MG63 (cell line): ENCODE results near the gene SDHB. TPM values are rescaled to one million over a fixed set of nuclear protein-coding genes. Genes with fewer than 3 reads are reported as not detected.

Experiments used
- DNase-seq: peaks from one replicate; pipeline ENCODE4 v3.0.0-alpha.2; 2020
- H3K27me3 ChIP-seq: fragments of 250-450 bp; sonication (Bioruptor Pico); 2 replicates; pipeline ENCODE4 v1.5.1; 2020; ENCODE audit warnings: mild to moderate bottlenecking, moderate library complexity
- H3K36me3 ChIP-seq: fragments of 250-450 bp; sonication (Bioruptor Pico); 2 replicates; pipeline ENCODE4 v1.5.1; 2020; ENCODE audit warnings: mild to moderate bottlenecking, moderate library complexity
- H3K4me3 ChIP-seq: fragments of 250-450 bp; sonication (Bioruptor Pico); 2 replicates; pipeline ENCODE4 v1.5.1; 2020; ENCODE audit warnings: mild to moderate bottlenecking, moderate library complexity
- H3K9me3 ChIP-seq: fragments of 250-450 bp; sonication (Bioruptor Pico); 2 replicates; pipeline ENCODE4 v1.5.1; 2020; ENCODE audit warnings: mild to moderate bottlenecking, moderate library complexity
- total RNA-seq: library from RNA; depleted of rRNA; stranded (reverse); fragments of >200 nt; shearing (Covaris generic); gene quantifications from 2 replicates; pipeline ENCODE4 v1.2.3, GENCODE V29; 2014; ENCODE audit warnings: low replicate concordance

SDHB gene
- total RNA-seq, 1 experiment from 2014 or later, result 332 TPM

DNA sequence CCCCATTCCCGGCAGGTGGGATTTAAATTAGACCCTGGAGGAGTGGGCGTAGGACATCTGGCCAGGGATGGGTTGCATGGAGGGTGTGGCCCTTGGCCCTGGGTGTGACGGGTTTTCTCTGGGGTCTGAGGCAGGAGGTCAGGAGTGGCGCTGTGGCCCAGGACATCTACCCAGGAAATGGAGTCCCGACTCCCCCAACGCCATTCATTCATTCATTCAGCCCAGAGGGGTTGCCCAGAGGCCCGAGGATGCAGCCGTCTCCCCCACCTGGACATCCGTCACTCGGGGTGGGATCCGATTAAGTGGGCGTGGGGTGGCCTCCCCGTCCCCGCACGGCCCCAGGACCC is 42.8 kb downstream of the SDHB start:
- no peak for DNase-seq
- Histone ChIP-seq H3K4me3 (peak overlapping the region; percentile 67), H3K27me3 (no peaks in the 10 kb centered on the region)

DNA sequence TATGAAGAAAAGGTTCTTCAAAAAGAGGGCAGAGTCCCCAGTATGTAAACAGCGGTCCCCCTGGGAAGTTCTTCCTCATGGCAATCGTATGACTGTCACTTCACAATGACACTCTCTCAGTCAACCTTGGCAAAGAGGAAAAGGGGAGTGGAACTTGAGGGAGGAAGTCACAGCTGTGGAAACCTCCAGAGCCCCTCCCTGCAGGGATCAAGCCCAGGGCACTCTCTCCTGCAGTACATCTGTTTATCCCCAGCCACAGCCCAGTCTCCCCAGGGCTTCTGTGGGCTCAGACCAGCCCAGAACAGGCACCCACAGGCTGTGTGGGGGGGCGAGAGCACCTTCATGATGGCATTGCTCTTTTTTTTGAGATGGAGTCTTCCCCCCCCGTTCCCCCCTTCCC is 44.1 kb downstream of the SDHB start:
- peaks cover 10% of the 10 kb centered on the region for H3K36me3 ChIP-seq
- no peak overlapping the region for H3K4me3 ChIP-seq
- no peaks in the 10 kb centered on the region for H3K27me3 ChIP-seq
- H3K9me3 ChIP-seq, result no peaks in the 10 kb centered on the region
- DNase-seq, result no peak

More for the DNA sequence above, 42.8 kb downstream of the SDHB start:
- Histone ChIP-seq H3K36me3 (peaks cover 4% of the 10 kb centered on the region), H3K9me3 (no peaks in the 10 kb centered on the region)

DNA sequence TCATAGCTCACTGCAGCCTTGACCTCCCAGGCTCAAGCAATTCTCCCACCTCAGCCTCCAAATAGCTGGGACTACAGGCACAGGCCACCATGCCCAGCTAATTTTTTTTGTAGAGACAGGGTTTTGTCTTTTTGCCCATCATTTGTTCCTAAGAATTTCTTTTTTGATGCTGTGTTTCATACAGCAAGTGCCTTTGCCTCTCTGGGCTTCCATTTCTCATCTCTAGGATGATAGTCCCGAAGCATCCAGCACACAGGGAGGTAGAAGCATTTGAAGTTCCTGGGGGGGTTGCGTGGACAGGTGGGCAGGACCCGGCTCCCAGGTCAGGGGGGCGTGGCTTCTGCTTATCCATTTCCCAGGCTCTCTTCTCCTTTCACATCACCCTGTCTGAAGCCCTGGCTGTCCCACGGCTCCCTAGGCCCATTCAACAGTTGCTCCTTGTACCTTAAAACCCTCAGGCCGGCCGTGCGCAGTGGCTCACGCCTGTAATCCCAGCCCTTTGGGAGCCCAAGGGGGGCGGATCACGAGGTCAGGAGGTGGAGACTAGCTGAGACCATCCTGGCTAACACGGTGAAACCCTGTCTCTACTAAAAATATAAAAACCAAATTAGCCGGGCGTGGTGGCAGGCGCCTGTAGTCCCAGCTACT is 45.5 kb downstream of the SDHB start:
- Histone ChIP-seq H3K9me3 (no peaks in the 10 kb centered on the region), H3K4me3 (no peak overlapping the region), H3K36me3 (peaks cover 17% of the 10 kb centered on the region), H3K27me3 (no peaks in the 10 kb centered on the region)
- DNase-seq, result no peak

DNA sequence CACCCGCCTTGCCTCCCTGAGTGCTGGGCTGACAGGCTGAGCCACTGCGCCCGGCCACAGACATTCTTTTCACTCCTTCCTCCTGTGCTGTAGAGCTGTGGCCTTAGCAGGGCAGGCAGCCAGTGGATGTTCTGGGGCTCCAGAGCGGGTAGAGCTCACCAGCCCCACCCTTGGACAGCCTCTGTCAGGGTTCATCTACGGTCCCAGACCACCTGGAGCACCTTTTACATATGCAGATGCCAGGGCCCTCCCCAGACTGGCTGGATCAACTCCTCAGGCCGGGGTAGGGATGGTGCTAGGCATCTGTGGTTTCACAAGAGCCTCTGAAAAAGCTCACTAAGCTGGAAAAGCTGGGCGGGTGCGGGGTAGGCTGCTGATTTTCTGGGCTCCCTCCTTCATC is 46.7 kb downstream of the SDHB start:
- Histone ChIP-seq H3K36me3 (peaks cover 30% of the 10 kb centered on the region), H3K9me3 (no peaks in the 10 kb centered on the region), H3K27me3 (no peaks in the 10 kb centered on the region), H3K4me3 (no peak overlapping the region)
- DNase-seq, result no peak

DNA sequence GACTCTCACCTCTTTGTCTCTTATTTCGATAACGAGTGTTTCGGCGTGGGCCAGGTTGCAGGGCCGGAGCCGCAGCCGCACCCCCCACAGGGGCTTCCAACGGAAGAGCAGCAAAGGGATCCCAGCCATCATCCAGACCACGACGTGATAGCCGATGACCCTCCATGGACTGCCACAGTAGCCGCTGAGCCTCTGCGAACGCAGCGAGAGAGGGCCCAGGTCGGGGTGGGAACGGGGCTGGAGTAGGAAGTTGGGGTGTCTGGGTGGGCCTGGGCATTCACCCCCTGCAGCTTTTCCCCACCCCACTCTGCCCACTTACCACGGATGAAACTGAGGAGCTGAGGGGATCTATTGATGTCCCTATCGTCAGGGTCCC is 48.5 kb downstream of the SDHB start:
- H3K9me3 ChIP-seq, result no peaks in the 10 kb centered on the region
- H3K4me3 ChIP-seq, result no peak overlapping the region
- no peak for DNase-seq
- peaks cover 38% of the 10 kb centered on the region for H3K36me3 ChIP-seq
- no peaks in the 10 kb centered on the region for H3K27me3 ChIP-seq

DNA sequence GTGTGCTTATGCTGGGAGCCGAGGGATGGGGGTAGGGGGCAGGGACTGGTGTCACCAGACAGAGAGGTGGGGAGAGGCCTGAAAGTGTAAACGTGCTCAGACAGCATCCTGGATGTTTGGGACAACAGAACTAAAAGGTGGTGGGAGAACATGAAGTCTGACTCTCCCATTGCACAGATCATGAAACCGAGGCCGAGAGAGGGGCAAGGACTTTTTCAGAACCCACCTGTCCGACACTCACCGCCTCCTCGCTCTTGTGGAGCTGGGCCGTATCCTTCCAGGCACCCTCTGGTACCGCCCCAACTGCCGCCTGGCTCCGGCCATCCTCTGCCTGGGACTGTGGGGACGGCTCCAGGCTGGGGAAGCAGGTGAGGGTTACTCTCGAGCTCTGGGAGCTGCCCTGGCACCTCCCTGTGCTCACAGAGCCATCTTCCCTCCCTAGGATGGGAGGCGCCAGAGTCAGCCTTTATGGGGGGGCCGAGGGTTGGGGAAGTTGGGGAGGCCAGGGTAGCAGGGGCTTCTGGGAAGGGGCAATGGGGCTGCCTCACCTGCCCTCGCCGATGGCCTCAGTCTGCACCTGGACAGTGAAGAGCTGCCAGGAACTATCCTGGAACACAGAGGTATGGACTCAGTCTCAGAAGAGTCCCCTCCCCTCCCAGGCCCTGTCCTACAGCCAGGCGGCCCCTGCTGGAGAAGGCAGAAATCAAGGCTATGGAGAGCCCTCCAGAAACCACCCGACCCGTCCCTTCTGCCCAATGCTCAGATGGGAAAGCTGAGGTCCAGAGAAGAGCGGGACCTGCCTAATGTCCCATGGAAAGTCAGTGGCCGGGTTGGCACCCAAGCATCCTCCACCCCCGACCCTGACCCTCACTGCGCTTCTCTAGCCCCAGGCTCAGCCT is 49.1 kb downstream of the SDHB start:
- Histone ChIP-seq H3K4me3 (no peak overlapping the region), H3K9me3 (no peaks in the 10 kb centered on the region), H3K36me3 (peaks cover 36% of the 10 kb centered on the region), H3K27me3 (no peaks in the 10 kb centered on the region)
- DNase-seq, result peak; percentile 25

DNA sequence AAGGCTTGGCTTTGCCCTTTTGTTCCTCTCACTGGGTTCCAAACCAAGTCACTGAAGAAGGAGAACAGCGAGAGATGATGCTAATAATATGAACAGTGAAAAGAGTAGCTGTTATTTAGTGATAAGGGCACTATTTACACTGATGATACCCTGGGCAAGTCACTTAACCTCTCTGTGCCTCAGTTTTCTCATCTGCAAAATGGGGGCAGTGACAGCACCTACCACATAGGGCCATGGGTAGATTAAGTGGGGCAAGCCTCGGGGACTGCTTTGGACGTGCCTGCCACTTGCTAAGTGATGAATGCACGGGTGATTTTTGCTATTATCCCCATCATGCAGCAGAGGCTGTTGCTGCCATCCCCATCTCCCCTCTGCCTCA is 51.3 kb downstream of the SDHB start:
- Histone ChIP-seq H3K4me3 (no peak overlapping the region), H3K9me3 (no peaks in the 10 kb centered on the region), H3K27me3 (no peaks in the 10 kb centered on the region), H3K36me3 (peaks cover 49% of the 10 kb centered on the region)
- DNase-seq, result no peak

DNA sequence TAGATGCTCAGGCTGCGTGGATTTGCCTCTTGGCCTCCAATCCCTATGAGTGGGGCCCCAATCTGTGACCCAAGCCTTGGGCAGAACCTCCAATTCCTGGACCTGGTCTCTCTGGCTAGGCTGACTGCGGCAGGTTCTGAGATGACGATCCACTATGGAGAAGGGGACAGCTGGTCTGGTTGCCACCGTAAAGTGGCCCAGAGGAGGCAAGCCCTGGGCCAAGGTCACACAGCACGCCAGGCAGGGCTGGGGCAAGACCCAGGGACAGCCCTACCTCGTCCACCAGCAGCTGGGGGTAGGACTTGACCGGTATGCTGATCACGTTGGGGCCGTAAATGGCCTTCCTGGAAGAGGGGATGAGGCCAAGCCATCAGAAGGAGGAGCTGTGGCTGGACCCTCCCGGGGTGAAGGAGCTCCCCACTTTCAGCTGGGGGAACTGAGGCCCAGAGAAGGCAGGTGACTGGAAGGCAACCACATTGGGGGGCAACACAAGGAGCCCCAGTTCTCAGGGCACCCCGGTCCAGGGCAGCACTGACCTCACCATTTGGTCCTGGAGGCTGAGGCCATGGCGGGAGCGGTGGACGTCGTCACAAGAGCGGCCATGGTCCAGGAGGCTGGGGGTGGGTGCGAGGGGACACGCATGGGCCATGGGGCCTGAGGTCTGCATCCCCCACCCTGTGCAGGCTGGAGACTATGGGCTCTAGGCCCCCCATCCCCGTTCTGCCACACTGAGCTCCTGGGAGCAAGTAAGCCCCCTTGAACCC is 51.9 kb downstream of the SDHB start:
- Histone ChIP-seq H3K27me3 (no peaks in the 10 kb centered on the region), H3K9me3 (no peaks in the 10 kb centered on the region), H3K36me3 (peaks cover 50% of the 10 kb centered on the region), H3K4me3 (no peak overlapping the region)
- no peak for DNase-seq

DNA sequence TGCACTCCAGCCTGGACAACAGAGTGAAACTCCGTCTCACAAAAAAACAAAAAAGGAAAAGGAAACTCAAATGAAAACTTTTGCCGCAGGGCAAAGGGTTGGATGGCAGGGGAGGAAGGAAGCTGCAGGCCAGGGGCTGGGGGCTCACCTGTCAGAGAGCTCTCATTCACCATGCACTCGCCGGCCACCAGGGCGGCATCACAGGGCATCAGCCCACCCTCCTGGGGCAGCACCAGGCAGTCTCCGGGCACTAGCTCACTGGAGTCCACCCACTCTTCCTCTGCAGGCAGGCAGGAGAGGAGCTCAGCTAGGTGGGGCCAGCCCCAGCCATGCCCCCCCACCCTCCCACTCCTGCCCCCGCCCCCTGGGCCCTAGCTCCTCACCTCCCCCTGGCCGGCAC is 54.0 kb downstream of the SDHB start:
- peaks cover 52% of the 10 kb centered on the region for H3K36me3 ChIP-seq
- DNase-seq, result no peak
- H3K4me3 ChIP-seq, result no peak overlapping the region
- no peaks in the 10 kb centered on the region for H3K27me3 ChIP-seq
- no peaks in the 10 kb centered on the region for H3K9me3 ChIP-seq

DNA sequence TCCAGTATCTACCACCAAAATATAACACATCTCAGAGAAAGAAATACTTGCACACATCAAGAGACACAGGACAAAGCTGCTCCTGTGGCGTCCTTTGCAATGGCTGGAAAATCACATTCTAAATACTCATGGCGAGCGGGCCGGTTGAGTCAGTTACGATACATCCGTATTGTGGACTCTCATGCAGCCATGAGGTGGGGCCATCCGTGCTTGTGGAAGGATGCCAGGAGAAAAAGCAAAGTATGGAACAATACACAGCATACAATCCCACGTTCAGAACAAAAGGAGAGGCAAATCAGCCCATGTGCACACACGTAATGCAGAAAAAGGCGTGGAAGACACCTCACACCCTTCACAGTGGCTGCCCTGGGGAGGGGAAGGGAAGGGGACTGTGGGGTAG is 55.2 kb downstream of the SDHB start:
- H3K27me3 ChIP-seq, result no peaks in the 10 kb centered on the region
- peaks cover 43% of the 10 kb centered on the region for H3K36me3 ChIP-seq
- DNase-seq, result no peak
- H3K9me3 ChIP-seq, result no peaks in the 10 kb centered on the region
- no peak overlapping the region for H3K4me3 ChIP-seq

DNA sequence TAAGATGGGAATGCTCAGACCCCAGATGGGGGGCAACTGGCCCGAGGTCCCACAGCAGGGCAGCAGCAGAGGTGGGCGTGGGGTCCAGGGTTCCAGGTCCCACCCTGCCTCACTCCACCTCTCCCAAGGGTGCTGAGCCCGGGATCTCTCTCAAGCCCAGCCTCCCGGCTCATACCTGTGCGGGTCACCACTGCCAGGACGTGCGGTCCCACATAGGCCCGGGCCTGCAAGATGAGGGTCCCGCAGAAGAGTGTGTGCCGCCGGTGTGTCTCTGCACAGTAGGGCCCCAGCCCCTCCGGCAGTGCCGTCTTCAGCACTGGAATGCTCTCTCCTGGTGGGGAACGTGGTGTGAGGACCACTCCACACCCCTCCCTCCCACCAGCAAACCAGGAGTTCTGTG is 57.0 kb downstream of the SDHB start:
- H3K4me3 ChIP-seq, result no peak overlapping the region
- H3K36me3 ChIP-seq, result peaks cover 28% of the 10 kb centered on the region
- DNase-seq, result no peak
- H3K27me3 ChIP-seq, result no peaks in the 10 kb centered on the region
- H3K9me3 ChIP-seq, result no peaks in the 10 kb centered on the region

DNA sequence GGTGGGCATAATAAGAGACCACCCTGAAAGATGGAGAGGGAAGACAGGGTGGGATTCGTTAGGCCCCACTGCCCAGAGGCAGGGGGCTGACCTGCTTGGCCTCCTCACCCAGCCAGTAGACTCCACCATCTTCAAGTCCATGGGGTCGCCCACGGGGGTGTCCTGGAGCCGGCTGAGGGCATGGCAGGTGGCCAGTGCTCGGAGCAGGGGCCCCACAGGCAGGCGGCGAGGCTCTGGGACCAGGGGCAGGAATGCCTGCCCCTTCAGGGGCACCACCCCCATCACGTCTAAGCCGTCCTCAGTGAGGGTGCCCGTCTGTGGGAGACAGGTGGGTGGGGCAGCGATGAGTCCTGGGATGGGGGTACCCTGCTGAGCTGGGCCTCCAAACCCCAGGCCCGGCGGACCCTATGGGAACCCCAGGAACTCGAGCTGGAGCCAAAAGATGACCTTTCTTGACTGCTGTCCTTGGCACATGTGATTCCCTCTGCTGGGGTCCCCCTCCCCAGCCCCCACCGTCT is 60.3 kb downstream of the SDHB start:
- Histone ChIP-seq H3K4me3 (no peak overlapping the region), H3K27me3 (no peaks in the 10 kb centered on the region), H3K36me3 (peaks cover 17% of the 10 kb centered on the region), H3K9me3 (no peaks in the 10 kb centered on the region)
- DNase-seq, result no peak

DNA sequence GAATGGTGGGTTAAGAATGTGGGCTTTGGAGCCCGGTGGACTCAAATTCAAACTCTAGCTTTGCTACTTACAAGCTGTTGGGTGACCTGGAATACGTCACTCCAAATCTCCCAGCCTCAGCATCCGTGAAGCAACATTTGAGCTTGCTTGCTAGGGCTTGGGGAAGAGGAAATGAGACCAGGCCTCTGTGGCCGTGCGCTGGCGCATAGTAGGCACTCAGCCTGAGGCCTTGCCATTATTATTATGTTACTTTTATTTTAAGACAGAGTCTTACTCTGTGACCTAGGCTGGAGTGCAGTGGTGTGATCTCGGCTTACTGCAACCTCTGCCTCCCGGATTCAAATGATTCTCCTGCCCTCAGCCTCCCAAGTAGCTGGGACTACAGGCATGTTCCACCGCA is 61.2 kb downstream of the SDHB start:
- Histone ChIP-seq H3K4me3 (no peak overlapping the region), H3K27me3 (no peaks in the 10 kb centered on the region), H3K36me3 (peaks cover 13% of the 10 kb centered on the region), H3K9me3 (no peaks in the 10 kb centered on the region)
- DNase-seq, result no peak

DNA sequence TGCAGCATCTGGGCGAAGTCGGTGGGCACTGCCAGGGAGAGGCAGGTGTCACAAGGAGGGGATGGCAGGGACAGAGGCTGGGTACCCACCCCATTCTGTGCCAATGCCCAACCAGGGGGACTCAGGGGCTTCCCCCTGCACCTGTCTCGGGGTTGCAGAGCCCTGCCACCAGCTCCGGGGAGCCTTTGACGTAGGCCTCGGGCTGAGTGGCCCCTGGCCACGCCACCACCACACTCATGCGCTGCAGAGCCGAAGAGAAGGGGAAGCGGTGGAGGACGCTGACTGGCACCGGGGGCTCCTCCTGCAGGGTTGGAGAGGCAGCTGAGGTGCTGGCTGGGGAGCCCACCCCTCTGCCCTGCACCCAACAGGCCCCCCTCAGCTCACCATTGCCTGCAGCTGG is 61.7 kb downstream of the SDHB start:
- H3K36me3 ChIP-seq, result peaks cover 11% of the 10 kb centered on the region
- no peak for DNase-seq
- H3K4me3 ChIP-seq, result no peak overlapping the region
- no peaks in the 10 kb centered on the region for H3K27me3 ChIP-seq
- no peaks in the 10 kb centered on the region for H3K9me3 ChIP-seq

DNA sequence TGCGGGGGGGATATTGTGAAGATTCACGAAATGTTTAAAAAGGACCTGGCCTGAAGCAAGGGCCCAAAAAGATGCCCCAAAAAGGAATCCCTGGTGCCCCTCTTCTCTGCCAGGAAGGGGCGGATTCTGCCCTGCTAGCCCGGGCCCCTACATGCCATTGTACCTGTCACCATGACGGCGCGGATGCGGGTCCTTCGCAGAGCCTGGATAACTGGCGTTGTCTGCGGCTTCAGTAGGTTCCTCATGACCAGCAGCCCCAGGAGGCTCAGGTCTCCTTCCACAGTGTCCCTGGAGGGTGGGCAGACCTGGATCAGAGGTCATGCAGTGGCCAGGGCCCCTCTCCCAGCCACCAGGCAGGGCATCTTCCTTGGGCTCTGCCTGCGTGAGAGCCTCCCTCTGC is 62.3 kb downstream of the SDHB start:
- H3K9me3 ChIP-seq, result no peaks in the 10 kb centered on the region
- peaks cover 9% of the 10 kb centered on the region for H3K36me3 ChIP-seq
- no peak overlapping the region for H3K4me3 ChIP-seq
- H3K27me3 ChIP-seq, result no peaks in the 10 kb centered on the region
- DNase-seq, result no peak

DNA sequence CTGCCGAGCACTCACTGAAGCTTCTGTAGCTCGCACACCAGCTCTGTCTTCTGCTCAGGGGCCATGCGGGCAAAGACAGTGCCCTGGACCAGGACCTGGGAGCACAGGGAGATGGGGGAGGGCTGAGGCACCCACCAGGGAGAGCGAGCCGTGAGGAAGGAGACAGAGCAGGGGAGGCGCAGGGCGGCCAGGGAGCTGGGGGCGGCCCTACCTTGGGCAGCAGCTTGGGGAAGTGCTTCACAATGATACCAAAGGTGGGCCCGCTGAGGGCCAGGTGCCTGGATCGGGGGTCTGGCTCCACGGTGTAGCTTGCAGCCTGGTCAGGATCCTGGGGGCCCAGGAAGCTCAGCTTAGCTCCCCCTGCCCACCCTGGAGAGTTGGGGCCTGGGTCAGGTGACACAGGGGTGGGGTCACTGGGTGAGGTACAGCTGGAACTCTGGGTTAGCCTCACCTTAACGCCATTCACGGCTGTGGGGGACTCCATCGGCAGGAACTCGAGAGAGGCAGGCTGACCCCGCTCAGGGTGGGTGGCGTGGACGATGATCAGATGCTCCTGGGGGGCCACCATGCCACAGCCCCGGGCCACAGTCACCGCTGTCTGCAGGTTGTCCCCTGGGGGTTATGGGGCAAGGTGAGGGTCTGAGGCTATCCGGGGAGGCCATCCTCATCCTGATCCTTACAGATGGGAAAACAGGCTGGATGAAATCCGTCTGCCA is 64.0 kb downstream of the SDHB start:
- H3K4me3 ChIP-seq, result no peak overlapping the region
- no peaks in the 10 kb centered on the region for H3K27me3 ChIP-seq

DNA sequence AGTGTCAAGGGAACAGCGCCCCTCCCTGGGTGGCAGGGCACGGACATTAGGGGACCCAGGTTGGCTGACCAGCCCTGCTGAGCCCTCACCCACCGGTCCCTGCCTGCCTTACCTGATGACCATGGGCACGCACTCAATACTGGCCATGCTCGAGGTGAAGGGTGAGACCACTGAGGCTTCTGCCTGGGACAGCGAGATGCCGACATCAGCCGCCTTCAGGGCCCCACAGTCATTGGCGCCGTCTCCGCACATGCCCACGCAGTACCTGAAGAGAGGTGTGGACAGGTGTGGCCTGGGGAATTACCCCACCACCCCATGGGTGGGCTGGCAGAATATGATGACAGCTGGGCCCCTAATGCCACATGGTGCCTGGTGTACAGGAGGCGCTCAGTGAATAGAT is 65.6 kb downstream of the SDHB start:
- Histone ChIP-seq H3K9me3 (no peaks in the 10 kb centered on the region), H3K4me3 (no peak overlapping the region), H3K27me3 (no peaks in the 10 kb centered on the region), H3K36me3 (peaks cover 16% of the 10 kb centered on the region)
- DNase-seq, result no peak

More for the DNA sequence above, 64.0 kb downstream of the SDHB start:
- Histone ChIP-seq H3K36me3 (peaks cover 11% of the 10 kb centered on the region), H3K9me3 (no peaks in the 10 kb centered on the region)
- DNase-seq, result no peak
